HFF-Myc (cell line): ENCODE results near the gene PEX16.

Experiments
- DNase-seq: peaks from one replicate; pipeline ENCODE4 v3.0.0-alpha.2; 2011; ENCODE audit warnings: low read depth; ENCODE audit errors: extremely low read depth
- H3K4me3 ChIP-seq: replicated peaks from 2 replicates; pipeline ENCODE4 v1.5.1; 2011; ENCODE audit warnings: low read depth, mild to moderate bottlenecking, control low read depth, low read length
- CTCF ChIP-seq: IDR thresholded peaks from 2 replicates; pipeline ENCODE4 v1.5.1; 2012; ENCODE audit warnings: mild to moderate bottlenecking, low read depth, low read length, control low read depth; ENCODE audit errors: missing control alignments

Gene PEX16

DNA sequence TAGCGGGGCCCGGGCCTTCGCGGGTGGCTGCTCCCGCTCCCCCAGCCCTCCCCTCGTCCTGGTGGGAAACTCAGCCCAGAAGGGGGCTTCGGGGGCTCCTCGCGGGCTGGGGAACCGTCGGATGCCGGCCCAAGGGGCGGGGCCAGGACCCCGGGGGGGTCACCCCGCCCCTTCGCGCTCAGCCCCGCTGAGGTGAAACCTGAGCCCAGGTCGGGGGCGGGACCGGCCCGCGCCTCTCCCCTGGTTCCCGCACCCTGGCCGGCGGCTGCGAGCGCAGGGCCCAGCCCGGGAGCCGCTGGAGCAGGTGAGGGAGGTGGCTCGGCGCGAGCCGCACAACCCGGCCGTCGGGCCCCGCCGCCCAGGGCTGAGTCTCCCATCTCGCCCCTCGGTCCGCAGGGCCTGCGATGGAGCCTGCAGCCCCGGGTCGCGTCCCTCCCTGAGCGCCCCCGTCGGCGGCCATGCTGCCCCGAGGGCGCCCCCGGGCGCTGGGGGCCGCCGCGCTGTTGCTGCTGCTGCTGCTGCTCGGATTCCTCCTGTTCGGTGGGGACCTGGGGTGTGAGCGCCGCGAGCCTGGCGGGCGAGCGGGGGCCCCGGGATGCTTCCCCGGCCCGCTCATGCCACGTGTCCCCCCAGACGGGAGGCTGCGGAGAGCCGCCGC is 4.9 kb upstream of the PEX16 start, which contains the start of gene LARGE2:
LARGE2 (plus strand) TSS at position 232 of the 658 bp plus-strand sequence; CDS start at position 459, 227 bp downstream.
- H3K4me3 ChIP-seq, result no peak within 1 kb of the TSS
- TF ChIP-seq CTCF, result no peak
- DNase-seq, result no peak

- DNase-seq, result no peak
- no peak overlapping the region for H3K4me3 ChIP-seq
- no peak for TF ChIP-seq CTCF
Observed at GRCh38 chr11:45921561-45922424, 4.1 kb upstream of the PEX16 start.

DNA sequence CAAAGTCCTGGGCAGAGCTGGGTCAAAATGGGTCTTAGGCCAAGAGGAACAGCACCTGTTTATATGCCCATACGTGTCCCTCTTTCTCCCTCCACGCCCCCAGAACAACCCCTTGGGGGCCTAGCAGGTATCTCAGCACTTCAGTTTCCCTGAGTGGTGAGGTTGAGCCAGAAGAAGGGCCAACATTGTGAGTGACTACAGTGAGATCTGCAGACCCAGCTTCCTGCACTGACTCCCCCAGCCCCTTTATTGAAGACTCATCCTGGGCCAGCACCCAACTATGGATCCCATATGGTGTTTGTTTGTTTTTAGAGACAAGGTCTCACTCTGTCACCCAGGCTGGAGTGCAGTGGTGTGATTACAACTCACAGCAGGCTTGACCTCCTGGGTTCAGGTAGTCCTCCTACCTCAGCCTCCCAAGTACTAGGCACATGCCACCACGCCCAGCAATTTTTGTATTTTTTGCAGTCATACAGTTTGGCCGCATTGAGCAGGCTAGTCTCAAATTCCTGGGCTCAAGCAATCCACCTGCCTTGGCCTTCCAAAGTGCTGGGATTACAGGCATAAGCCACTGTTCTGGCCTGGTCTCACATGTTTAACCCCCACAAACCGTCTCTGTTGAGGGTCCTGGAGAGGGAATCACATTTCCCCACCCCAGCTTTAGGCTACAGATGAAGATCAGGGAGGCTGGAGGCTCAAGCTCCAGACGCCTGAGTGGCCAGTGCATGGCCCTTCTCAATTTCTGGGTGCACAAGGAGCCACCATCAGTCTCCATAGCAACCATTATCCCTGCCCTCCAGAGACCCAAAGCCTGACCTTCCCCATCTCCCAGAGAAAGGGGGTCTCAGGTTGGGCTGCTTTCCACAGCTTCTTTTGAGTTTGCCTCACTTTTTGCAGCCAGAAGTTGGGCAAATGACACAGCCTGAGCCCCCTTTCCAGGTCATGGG is 3.1 kb upstream of the PEX16 start:
- no peak for TF ChIP-seq CTCF
- no peak overlapping the region for H3K4me3 ChIP-seq
- DNase-seq, result no peak

GRCh38 chr11:45919806-45920530 is 2.3 kb upstream of the PEX16 start:
- H3K4me3 ChIP-seq, result no peak overlapping the region
- no peak for TF ChIP-seq CTCF
- DNase-seq, result no peak

DNA sequence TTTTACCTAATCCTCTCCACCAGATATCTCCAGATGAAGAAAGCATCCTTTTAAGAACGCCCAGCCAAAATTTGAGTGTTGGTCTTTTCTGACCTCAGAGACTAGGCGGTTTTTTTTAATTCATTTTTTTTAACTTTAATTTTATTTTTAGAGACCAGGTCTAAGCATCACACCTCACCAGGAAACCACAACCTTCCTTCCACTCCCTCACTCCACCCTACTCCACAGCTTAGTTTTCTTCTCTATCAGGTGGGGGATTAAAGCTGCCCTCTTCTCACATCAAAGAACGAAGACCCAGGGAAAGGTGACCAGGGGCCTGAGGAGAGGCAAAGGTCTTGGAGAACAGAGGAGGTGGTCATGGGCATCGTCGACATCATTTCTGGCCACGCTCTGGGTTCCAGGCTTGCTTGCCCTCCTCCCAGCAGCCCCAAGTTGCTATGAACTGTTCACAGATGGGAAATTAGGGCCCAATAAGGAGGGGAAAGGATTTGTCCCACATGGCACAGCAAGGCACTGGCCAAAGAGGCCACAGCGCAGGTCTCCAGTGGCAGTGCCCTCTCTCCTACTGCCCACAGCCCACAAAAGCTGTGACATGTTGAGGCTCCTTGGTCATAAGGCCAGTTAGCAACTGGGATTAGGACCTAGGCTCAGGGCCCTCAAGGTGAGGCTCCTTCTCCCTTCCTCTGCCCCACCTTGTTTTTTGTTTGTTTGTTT is 1.4 kb upstream of the PEX16 start:
- peak overlapping the region; percentile 95 for H3K4me3 ChIP-seq
- no peak for DNase-seq
- TF ChIP-seq CTCF, result no peak
